WTC11 (cell line): ENCODE results near the gene DOCK8. TPM values are rescaled to one million over a fixed set of nuclear protein-coding genes. Genes with fewer than 3 reads are reported as not detected.

Source experiments
- ATAC-seq: fragments of 200-7000 bp; cut with Tn5 transposase; 2 replicates; pipeline ENCODE4 v1.10.0; 2021; ENCODE audit warnings: mild to moderate bottlenecking, moderate library complexity
- CTCF ChIA-PET: fragments of 300-600 bp; sonication (Branson Sonifier 250); formaldehyde crosslinking; loops from one replicate; lab custom pipeline; 2021; ENCODE audit warnings: antibody characterized with exemption; lab: Charles Lee
- POLR2A ChIA-PET: fragments of 350-600 bp; sonication (Branson Sonifier 250); formaldehyde crosslinking; loops from one replicate; lab custom pipeline; 2021; ENCODE audit warnings: antibody characterized with exemption; lab: Charles Lee
- DNase-seq: peaks from one replicate; pipeline ENCODE4 v3.0.0; 2021; ENCODE audit warnings: low spot score
- H3K27ac Mint-ChIP-seq: 2 replicates; pipeline ENCODE4 v1.8.0; 2021; ENCODE audit warnings: mixed read lengths
- H3K27me3 Mint-ChIP-seq: 2 replicates; pipeline ENCODE4 v1.8.0; 2021; ENCODE audit warnings: low read depth, mild to moderate bottlenecking, moderate library complexity, mixed read lengths
- H3K36me3 Mint-ChIP-seq: 2 replicates; pipeline ENCODE4 v1.8.0; 2021; ENCODE audit warnings: mixed read lengths
- H3K4me1 Mint-ChIP-seq: 2 replicates; pipeline ENCODE4 v1.8.0; 2022; ENCODE audit warnings: mixed read lengths
- H3K4me3 Mint-ChIP-seq: 2 replicates; pipeline ENCODE4 v1.8.0; 2021; ENCODE audit warnings: mild to moderate bottlenecking, moderate library complexity, mixed read lengths
- H3K9me3 Mint-ChIP-seq: 2 replicates; pipeline ENCODE4 v1.8.0; 2021; ENCODE audit warnings: mixed read lengths
- ATF1 ChIP-seq: sonication (generic); formaldehyde crosslinking; IDR thresholded peaks from 2 replicates; pipeline ENCODE4 v1.8.1; 2023; ENCODE audit warnings: mild to moderate bottlenecking, moderate library complexity, missing genetic modification reagents
- ELF4 ChIP-seq: sonication (generic); formaldehyde crosslinking; IDR thresholded peaks from 2 replicates; pipeline ENCODE4 v1.8.1; 2022; ENCODE audit warnings: low read depth, mild to moderate bottlenecking, moderate library complexity, missing genetic modification reagents
- ESRRA ChIP-seq: sonication (generic); formaldehyde crosslinking; IDR thresholded peaks from 2 replicates; pipeline ENCODE4 v1.8.1; 2022; ENCODE audit warnings: mild to moderate bottlenecking, missing genetic modification reagents, borderline replicate concordance
- TP53 ChIP-seq: sonication (generic); formaldehyde crosslinking; IDR thresholded peaks from 2 replicates; pipeline ENCODE4 v1.8.1; 2023; ENCODE audit warnings: mild to moderate bottlenecking, missing genetic modification reagents
- ZBTB21 ChIP-seq: sonication (generic); formaldehyde crosslinking; IDR thresholded peaks from 2 replicates; pipeline ENCODE4 v1.8.1; 2023; ENCODE audit warnings: mild to moderate bottlenecking, missing genetic modification reagents, borderline replicate concordance
- ZNF416 ChIP-seq: fragments of 250-450 bp; sonication (Bioruptor Pico); IDR thresholded peaks from 2 replicates; pipeline ENCODE4 v1.9.0; 2021; ENCODE audit warnings: mild to moderate bottlenecking, inconsistent platforms
- total RNA-seq: library from RNA; stranded (reverse); gene quantifications from 3 replicates; pipeline ENCODE4 v1.2.3, GENCODE V29; 2021
- TF ChIP-seq, protein P1 (sequence below): fragments of 250-450 bp; sonication (Bioruptor Pico); IDR thresholded peaks from 2 replicates; pipeline ENCODE4 v1.8.0; 2021; ENCODE audit warnings: mild to moderate bottlenecking
- TF ChIP-seq, protein P2 (sequence below): sonication (generic); formaldehyde crosslinking; IDR thresholded peaks from 2 replicates; pipeline ENCODE4 v1.8.1; 2022; ENCODE audit warnings: mild to moderate bottlenecking, missing genetic modification reagents, moderate library complexity, borderline replicate concordance
- TF ChIP-seq, protein P3 (sequence below): sonication (generic); formaldehyde crosslinking; IDR thresholded peaks from 2 replicates; pipeline ENCODE4 v1.8.1; 2022; ENCODE audit warnings: missing genetic modification reagents, borderline replicate concordance
- TF ChIP-seq, protein P4 (sequence below): sonication (generic); formaldehyde crosslinking; IDR thresholded peaks from 2 replicates; pipeline ENCODE4 v1.8.1; 2023; ENCODE audit warnings: mild to moderate bottlenecking, missing genetic modification reagents
- TF ChIP-seq, protein P5 (sequence below): sonication (generic); formaldehyde crosslinking; IDR thresholded peaks from 2 replicates; pipeline ENCODE4 v1.8.1; 2023; ENCODE audit warnings: mild to moderate bottlenecking, missing genetic modification reagents, moderate library complexity
- TF ChIP-seq, protein P6 (sequence below): sonication (generic); formaldehyde crosslinking; IDR thresholded peaks from 2 replicates; pipeline ENCODE4 v1.8.1; 2023; ENCODE audit warnings: mild to moderate bottlenecking, missing genetic modification reagents, borderline replicate concordance
- TF ChIP-seq, protein P7 (sequence below): sonication (generic); formaldehyde crosslinking; IDR thresholded peaks from 2 replicates; pipeline ENCODE4 v1.8.0; 2022; ENCODE audit warnings: mild to moderate bottlenecking, missing genetic modification reagents
- TF ChIP-seq, protein P8 (sequence below): fragments of 250-450 bp; sonication (Bioruptor Pico); IDR thresholded peaks from 2 replicates; pipeline ENCODE4 v2.1.2; 2022; ENCODE audit warnings: mild to moderate bottlenecking, moderate library complexity
- TF ChIP-seq, protein P9 (sequence below): sonication (generic); formaldehyde crosslinking; IDR thresholded peaks from 2 replicates; pipeline ENCODE4 v1.8.1; 2022; ENCODE audit warnings: mild to moderate bottlenecking, moderate library complexity, missing genetic modification reagents

DOCK8 gene
- total RNA-seq, 1 experiment from 2014 or later, result 3.2 TPM

DNA sequence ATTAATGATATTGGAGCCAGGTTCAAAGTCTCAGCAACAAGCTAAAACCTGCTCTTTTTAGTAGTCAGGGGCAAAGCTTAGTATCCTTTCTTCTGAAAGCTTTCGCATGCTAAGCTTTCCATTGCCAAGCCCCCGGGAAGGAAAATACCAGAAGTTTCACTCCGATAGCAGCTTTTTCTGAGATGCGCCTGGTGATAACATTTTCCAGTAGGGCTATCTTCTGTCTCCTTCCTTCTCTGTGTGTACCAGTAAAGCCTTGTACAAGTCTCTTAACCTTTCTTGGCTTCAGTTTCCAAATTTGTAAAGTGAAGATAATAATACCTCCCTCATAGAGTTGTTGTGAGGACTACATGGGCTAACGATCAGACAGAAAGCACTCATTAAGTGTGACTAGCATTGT lies 36.7 kb downstream of the DOCK8 start:
- ChIA-PET CTCF (no interaction called here), POLR2A (no interaction called here)
- H3K4me3 Mint-ChIP-seq, result no peak overlapping the region
- no peak for DNase-seq
- TF ChIP-seq ZBTB21 (CRISPR knock-in tag) (no peak), ATF1 (no peak), ESRRA (no peak), ELF4 (no peak)
- TF ChIP-seq, protein P1, sequence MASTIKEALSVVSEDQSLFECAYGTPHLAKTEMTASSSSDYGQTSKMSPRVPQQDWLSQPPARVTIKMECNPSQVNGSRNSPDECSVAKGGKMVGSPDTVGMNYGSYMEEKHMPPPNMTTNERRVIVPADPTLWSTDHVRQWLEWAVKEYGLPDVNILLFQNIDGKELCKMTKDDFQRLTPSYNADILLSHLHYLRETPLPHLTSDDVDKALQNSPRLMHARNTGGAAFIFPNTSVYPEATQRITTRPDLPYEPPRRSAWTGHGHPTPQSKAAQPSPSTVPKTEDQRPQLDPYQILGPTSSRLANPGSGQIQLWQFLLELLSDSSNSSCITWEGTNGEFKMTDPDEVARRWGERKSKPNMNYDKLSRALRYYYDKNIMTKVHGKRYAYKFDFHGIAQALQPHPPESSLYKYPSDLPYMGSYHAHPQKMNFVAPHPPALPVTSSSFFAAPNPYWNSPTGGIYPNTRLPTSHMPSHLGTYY (CRISPR knock-in tag), result no peak
- TF ChIP-seq, protein P2, sequence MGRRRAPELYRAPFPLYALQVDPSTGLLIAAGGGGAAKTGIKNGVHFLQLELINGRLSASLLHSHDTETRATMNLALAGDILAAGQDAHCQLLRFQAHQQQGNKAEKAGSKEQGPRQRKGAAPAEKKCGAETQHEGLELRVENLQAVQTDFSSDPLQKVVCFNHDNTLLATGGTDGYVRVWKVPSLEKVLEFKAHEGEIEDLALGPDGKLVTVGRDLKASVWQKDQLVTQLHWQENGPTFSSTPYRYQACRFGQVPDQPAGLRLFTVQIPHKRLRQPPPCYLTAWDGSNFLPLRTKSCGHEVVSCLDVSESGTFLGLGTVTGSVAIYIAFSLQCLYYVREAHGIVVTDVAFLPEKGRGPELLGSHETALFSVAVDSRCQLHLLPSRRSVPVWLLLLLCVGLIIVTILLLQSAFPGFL (CRISPR knock-in tag), result no peak
- TF ChIP-seq, protein P3, sequence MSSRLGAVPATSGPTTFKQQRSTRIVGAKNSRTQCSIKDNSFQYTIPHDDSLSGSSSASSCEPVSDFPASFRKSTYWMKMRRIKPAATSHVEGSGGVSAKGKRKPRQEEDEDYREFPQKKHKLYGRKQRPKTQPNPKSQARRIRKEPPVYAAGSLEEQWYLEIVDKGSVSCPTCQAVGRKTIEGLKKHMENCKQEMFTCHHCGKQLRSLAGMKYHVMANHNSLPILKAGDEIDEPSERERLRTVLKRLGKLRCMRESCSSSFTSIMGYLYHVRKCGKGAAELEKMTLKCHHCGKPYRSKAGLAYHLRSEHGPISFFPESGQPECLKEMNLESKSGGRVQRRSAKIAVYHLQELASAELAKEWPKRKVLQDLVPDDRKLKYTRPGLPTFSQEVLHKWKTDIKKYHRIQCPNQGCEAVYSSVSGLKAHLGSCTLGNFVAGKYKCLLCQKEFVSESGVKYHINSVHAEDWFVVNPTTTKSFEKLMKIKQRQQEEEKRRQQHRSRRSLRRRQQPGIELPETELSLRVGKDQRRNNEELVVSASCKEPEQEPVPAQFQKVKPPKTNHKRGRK (CRISPR knock-in tag), result no peak
- TF ChIP-seq, protein P4, sequence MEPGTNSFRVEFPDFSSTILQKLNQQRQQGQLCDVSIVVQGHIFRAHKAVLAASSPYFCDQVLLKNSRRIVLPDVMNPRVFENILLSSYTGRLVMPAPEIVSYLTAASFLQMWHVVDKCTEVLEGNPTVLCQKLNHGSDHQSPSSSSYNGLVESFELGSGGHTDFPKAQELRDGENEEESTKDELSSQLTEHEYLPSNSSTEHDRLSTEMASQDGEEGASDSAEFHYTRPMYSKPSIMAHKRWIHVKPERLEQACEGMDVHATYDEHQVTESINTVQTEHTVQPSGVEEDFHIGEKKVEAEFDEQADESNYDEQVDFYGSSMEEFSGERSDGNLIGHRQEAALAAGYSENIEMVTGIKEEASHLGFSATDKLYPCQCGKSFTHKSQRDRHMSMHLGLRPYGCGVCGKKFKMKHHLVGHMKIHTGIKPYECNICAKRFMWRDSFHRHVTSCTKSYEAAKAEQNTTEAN, result no peak
- TF ChIP-seq, all 79 proteins: peak for 0
- Mint-ChIP-seq H3K27ac (no peak overlapping the region), H3K9me3 (no peaks in the 10 kb centered on the region), H3K27me3 (peaks cover 2% of the 10 kb centered on the region; the same call in 1 of the 2 replicates), H3K36me3 (no peaks in the 10 kb centered on the region), H3K4me1 (peaks cover 19% of the 10 kb centered on the region)
- no peak for ATAC-seq

DNA sequence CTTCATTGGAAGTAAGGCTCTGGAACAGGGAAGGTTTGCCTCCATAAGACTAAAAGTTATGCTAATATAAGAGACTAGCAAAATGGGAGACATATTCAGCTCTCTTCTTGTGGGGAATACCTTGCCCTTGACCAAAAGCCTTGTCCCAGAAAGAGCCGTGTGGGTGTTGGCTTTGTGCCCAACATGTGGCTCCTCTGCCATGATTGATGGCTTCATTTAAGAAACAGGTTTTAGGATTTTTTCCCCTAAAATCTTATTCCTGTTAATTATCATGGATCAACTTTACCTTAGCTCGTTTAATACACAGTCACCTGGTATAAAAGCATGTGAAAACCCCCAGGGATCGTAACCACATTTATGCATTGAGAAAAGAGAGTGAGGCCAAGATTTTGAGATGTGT lies 38.9 kb downstream of the DOCK8 start:
- no peak for DNase-seq
- H3K27me3 Mint-ChIP-seq, result peaks cover under 1% of the 10 kb centered on the region; the same call in 1 of the 2 replicates
- H3K4me1 Mint-ChIP-seq, result peaks cover 19% of the 10 kb centered on the region
- ChIA-PET CTCF (no interaction called here), POLR2A (no interaction called here)
- no peaks in the 10 kb centered on the region for H3K36me3 Mint-ChIP-seq
- H3K27ac Mint-ChIP-seq, result no peak overlapping the region
- ATAC-seq, result no peak
- H3K4me3 Mint-ChIP-seq, result no peak overlapping the region
- H3K9me3 Mint-ChIP-seq, result 0 out of 2 replicates have a peak, but pooled peaks cover 3% of the 10 kb centered on the region
- TF ChIP-seq, protein P5, sequence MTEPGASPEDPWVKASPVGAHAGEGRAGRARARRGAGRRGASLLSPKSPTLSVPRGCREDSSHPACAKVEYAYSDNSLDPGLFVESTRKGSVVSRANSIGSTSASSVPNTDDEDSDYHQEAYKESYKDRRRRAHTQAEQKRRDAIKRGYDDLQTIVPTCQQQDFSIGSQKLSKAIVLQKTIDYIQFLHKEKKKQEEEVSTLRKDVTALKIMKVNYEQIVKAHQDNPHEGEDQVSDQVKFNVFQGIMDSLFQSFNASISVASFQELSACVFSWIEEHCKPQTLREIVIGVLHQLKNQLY (CRISPR knock-in tag), result no peak
- TF ChIP-seq ZNF416 (CRISPR knock-in tag) (no peak), TP53 (CRISPR knock-in tag) (no peak)
- TF ChIP-seq, protein P6, sequence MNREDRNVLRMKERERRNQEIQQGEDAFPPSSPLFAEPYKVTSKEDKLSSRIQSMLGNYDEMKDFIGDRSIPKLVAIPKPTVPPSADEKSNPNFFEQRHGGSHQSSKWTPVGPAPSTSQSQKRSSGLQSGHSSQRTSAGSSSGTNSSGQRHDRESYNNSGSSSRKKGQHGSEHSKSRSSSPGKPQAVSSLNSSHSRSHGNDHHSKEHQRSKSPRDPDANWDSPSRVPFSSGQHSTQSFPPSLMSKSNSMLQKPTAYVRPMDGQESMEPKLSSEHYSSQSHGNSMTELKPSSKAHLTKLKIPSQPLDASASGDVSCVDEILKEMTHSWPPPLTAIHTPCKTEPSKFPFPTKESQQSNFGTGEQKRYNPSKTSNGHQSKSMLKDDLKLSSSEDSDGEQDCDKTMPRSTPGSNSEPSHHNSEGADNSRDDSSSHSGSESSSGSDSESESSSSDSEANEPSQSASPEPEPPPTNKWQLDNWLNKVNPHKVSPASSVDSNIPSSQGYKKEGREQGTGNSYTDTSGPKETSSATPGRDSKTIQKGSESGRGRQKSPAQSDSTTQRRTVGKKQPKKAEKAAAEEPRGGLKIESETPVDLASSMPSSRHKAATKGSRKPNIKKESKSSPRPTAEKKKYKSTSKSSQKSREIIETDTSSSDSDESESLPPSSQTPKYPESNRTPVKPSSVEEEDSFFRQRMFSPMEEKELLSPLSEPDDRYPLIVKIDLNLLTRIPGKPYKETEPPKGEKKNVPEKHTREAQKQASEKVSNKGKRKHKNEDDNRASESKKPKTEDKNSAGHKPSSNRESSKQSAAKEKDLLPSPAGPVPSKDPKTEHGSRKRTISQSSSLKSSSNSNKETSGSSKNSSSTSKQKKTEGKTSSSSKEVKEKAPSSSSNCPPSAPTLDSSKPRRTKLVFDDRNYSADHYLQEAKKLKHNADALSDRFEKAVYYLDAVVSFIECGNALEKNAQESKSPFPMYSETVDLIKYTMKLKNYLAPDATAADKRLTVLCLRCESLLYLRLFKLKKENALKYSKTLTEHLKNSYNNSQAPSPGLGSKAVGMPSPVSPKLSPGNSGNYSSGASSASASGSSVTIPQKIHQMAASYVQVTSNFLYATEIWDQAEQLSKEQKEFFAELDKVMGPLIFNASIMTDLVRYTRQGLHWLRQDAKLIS (CRISPR knock-in tag), result no peak
- TF ChIP-seq, protein P7, sequence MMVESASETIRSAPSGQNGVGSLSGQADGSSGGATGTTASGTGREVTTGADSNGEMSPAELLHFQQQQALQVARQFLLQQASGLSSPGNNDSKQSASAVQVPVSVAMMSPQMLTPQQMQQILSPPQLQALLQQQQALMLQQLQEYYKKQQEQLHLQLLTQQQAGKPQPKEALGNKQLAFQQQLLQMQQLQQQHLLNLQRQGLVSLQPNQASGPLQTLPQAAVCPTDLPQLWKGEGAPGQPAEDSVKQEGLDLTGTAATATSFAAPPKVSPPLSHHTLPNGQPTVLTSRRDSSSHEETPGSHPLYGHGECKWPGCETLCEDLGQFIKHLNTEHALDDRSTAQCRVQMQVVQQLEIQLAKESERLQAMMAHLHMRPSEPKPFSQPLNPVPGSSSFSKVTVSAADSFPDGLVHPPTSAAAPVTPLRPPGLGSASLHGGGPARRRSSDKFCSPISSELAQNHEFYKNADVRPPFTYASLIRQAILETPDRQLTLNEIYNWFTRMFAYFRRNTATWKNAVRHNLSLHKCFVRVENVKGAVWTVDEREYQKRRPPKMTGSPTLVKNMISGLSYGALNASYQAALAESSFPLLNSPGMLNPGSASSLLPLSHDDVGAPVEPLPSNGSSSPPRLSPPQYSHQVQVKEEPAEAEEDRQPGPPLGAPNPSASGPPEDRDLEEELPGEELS (CRISPR knock-in tag), result no peak
- TF ChIP-seq, protein P8, sequence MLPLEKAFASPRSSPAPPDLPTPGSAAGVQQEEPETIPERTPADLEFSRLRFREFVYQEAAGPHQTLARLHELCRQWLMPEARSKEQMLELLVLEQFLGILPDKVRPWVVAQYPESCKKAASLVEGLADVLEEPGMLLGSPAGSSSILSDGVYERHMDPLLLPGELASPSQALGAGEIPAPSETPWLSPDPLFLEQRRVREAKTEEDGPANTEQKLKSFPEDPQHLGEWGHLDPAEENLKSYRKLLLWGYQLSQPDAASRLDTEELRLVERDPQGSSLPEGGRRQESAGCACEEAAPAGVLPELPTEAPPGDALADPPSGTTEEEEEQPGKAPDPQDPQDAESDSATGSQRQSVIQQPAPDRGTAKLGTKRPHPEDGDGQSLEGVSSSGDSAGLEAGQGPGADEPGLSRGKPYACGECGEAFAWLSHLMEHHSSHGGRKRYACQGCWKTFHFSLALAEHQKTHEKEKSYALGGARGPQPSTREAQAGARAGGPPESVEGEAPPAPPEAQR (CRISPR knock-in tag), result no peak
- TF ChIP-seq, protein P9, sequence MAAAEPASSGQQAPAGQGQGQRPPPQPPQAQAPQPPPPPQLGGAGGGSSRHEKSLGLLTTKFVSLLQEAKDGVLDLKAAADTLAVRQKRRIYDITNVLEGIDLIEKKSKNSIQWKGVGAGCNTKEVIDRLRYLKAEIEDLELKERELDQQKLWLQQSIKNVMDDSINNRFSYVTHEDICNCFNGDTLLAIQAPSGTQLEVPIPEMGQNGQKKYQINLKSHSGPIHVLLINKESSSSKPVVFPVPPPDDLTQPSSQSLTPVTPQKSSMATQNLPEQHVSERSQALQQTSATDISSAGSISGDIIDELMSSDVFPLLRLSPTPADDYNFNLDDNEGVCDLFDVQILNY (CRISPR knock-in tag), result no peak
- TF ChIP-seq, protein P2 (CRISPR knock-in tag), result no peak
